NCI-H1436 treated with DMSO at 0.1 percent for 48 hours (cell line): ENCODE data around the gene UCK1.
A peak's percentile ranks its signal among the peaks of the same experiment; 100 is the strongest.

Experiments used
- DNase-seq: peaks from one replicate; lab custom pipeline; 2025; lab: John Stamatoyannopoulos, UW

UCK1 gene

DNA sequence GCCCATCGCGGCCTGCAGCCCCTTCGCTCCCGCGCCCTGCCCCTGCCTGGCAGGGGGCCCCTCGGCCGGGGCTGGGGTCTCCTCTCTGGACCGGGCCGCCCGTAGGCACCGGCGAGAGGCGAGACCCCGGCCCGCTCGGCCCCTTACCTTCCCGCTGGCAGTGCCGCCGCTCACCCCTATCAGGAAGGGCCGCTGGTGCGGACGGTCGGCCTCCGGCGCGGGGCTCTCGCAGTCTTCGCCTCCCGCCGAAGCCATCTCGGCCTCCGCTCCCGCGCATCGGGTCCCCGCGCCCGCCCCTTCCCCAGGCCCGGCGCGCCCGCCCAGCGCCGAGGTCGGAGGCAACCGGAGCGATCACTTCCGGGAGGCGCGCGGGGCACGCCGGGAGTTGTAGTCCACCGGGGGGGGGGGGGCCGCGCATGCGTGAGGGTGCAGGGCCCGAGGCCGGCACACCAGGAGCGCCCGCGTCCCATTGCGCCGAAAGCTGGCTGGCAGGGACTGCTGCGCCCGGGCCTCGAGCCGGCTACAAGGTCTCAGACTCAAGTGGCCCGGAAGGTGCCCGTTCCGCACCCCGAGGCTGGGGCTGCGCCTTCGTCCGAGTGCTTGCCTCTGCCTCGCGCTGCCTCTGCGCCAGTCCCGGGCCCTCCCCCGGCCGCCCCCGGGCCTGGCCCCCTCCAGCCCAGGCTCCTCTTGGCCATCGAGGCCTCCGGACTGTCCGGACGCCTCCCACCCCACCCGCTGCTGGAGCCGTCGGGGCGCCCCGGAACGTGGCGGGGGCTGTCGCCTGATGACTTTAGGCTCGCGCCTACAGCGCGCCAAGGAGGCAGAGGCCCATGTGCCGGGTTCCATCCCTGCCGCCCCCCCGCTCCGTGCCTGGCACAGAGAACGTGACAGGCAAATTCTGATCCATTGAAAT lies at the start of gene UCK1:
Gene UCK1, minus strand, starts transcription at position 344 of the 913 bp plus-strand sequence. Its CDS starts 89 bp downstream, at position 255.
- DNase-seq = peak; percentile 11

GRCh38 chr9:131580358-131580757 lies 49.3 kb upstream of the UCK1 start:
- no peak for DNase-seq

GRCh38 chr9:131579789-131580211 lies 48.7 kb upstream of the UCK1 start:
- DNase-seq = no peak

GRCh38 chr9:131578731-131579504 lies 47.9 kb upstream of the UCK1 start:
- DNase-seq = no peak

GRCh38 chr9:131578021-131578420 lies 47.0 kb upstream of the UCK1 start:
- DNase-seq = no peak

GRCh38 chr9:131577005-131578000 lies 46.2 kb upstream of the UCK1 start:
- no peak for DNase-seq

DNA sequence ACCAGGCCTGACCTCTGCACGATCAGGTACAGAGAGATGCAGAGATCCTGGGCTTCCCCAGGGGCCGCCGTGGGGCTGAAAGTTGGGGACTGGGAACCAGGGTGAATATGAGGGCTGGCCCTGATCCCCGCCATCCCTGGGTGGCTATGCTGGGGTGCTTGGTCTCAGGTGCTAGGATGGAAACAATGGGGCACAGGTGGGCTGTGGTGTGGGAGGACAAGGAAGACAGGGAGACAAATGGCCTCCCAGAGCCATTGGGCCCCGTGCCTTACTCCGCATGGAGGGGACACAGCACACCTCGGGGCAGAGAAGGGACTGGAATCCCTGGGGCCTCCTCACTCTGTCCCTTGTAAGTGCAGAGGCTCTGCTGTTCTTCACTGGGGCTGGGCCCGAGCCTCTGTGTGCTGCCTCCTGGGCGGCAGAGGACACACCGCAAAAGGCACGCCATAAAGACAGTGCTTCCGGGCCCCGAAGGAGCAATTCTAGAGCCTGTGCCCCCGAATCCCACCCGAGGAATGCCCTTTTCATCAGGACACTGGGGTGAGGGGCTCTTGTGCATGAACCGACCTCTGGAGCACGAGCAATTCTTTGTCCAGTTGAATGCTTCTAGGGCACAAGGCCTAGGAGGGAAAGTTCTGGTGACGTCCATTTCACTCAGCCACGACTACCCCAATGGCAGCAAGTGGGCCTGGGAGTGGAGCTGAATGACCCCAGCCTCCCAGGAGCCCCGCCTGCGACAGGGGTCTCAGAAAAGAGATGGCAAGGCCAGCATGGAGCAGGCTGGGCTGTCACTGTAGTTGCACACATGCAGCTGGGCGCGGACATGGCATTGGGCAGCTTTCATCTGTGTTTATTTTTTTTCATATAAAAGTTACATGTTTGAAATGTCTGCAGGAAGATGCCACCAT lies 45.1 kb upstream of the UCK1 start:
- no peak for DNase-seq

DNA sequence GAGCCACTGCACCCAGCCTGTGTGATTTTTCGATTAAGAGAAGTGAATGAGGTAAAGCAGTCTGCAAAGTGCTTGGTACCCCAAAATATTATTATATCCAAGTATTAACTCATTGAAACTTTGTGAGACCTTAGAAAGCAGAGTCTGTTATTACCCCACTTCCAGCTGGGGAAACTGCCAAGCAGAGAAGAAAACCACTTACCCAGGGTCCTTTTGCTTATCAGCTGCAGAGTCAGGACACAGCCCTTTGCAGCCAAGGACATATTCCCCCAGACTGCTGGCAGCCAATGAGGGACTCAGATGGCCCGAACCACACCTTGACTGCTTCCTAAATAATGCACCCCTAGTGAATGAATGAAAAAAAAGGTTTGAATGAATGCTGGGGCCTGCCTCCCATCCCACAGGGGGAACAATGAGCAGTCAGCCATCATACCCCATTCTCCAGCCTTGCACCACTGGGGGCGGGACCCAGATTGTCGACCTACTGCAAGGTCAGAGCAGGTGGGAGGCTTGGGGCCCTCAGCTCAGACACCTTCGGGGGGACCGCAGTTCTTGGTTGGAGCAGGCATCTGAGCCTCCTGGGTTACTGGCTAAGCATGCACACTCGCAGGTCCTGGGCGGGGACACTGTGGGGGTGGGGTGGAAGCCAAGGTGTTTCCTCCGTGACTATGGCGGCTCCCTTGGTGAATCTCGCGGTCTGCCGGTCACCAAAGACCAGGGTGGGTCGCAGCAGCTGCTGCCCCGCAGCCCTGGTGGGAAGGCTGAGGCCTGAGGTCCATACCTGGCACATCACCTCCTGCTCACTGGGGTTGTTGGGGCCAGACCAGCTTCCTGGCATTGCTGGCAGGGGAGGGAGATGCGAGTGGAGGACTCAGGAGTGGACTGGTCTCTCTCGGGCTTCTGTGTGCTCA lies 43.9 kb upstream of the UCK1 start:
- DNase-seq = no peak

DNA sequence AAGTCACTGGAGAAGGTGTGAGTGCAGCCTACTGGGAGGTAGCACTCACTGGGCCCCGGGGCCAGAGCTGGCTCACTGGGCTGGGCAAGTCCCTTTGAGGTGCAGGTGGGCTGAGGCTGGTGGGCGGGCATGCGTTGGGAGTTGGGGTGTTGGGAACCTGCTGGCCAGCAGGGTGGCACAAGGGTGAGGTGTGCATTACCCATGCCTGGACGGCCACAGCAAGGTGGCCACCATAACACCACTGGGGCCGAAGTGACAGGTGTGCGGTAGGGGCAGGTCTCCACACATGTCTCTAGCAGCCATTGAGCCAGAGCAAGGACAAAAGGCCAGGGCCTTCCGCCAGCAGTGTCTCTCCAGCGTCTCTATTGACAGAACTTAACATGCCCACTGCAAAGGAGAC lies 36.8 kb upstream of the UCK1 start:
- DNase-seq = no peak

- no peak for DNase-seq
Observed at GRCh38 chr9:131566158-131566557, 35.1 kb upstream of the UCK1 start.

- DNase-seq = no peak
Observed at GRCh38 chr9:131565369-131565768, 34.3 kb upstream of the UCK1 start.

DNA sequence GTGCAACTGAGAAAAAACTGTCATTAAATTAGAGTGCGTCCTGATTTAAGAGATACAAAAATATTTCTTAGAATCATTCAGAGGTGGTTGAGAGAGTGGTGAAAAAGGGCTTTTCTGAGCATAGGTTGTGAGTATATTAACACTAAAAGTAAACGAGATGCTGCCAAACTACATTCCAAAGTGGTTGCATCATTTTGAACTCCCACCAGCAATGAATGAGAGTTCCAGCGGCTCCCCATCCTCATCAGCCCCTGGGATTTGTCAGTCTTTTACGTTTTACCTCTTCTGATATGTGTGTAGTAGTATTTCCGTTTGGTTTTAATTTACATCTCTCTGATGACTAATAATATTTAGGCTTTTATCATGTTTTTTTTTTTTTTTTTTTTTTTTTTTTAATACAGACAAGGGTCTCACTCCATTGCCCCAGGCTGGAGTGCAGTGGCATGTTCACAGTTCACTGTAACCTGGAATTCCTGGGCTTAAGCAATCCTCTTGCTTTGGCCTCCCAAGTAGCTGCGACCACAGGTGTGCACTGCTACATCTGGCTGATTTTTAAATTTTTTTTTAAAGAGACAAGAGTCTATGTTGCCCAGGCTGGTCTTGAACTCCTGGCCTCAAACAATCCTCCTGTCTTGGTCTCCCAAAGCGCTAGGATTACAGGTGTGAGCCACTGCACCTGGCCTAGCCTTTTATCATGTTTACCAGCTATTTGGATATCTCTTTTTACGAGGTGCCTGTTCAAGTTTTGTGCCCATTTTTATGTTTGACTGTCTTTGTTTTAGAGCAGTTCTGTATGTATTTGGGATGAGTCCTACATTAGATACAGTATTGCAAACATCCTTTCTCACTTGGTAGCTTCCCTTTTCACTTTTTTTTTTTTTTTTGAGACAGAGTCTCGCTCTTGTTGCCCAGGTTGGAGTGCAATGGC lies 31.2 kb upstream of the UCK1 start:
- no peak for DNase-seq

- DNase-seq = no peak
Observed at GRCh38 chr9:131559421-131560000, 28.4 kb upstream of the UCK1 start.

DNA sequence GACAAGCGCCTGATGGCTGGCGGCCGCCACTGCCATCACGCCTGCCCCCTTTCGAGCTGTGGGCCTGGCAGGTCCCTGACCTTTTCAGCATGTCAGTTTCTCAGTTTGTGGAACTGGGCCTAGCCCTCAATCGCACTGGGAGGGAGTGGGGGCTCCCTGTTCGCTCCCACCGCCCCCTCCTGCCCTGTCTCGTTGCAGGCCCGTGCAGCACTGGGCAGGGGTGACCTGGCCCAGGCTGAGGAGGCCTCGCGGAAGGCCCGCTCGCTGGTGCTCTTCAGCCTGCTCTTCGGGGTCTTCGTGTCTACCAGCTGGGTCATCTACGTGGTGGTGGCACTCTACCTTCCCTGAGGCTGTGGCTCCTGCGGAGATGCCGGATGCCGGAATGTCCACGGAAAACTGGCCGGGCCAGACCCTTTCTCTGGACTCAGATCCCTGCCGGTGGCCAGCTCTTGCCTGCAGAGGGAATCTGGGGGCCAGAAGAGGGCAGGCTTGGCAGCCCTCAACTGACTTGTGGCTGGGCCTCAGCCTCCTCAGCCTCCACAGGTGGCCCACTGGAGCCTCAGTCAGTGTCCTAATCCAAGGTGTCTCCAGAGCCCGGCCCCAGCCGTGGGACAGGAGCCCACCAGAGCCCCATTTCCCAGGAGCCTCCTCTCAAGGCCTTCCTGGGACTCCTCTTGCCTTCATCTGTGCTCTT lies 26.9 kb upstream of the UCK1 start:
- DNase-seq = no peak

DNA sequence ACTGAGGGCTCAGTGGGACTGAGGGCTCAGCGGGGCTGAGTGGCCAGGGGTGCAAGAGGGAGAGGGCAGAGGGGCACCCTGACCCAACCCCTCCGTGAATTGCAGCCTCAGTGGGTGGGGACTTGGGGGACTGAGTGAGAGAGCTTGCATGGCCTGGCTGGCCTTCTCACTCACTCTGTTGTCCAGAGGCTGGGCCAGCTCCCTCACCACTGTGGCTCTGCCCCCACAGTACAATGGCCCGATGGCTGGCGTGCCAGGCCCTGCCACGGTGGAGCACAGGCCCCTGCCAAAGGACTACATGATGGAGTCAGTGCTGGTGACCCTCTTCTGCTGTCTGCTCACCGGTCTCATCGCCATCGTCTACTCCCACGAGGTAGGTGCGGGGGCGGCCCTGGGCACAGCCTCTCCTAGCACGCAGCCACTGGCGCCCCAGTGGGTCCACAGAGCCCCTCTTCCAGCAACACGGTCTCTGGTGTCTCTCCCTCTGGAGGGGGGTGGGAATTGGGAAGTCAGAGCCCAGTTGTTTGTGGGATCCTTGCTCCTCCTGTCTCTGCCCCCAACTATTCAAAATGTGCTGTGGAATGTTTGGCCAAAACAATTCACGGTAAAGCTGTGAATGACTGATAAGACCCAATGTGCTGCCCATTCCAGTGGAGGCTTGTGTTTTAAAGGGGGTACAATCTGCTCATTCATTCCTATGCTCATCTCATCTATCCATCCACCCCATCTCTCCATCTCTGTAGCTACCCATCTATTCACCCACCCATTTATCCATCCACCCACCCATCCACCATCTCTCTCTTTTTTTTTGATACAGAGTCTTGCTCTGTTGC lies 25.0 kb upstream of the UCK1 start:
- no peak for DNase-seq

DNA sequence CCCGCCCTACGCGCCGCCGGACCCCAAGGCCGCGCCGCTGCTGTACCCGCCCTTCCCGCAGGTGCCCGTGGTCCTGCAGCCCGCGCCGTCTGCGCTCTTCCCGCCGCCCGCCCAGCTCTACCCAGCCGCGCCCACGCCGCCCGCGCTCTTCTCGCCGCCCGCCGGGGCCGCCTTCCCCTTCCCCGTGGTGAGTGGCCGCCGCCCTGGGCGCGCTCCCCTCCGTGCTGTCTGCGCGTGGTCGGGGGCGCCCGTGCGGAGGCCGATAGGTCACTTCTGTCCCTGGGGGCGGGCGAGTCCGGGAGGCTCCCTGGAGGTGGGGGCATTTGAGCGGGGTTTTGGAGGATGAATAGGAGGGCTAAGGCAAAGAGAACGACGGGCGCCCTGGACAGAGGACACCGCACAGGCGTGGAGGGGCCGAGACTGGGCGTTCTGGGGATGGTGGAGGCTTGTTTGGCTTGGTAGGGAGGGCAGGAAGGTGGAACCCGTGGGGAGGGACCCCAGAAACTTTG lies 23.8 kb upstream of the UCK1 start:
- no peak for DNase-seq
